Stimulated activated CD4-positive, alpha-beta T cell treated with anti-CD3 and anti-CD28 coated beads, Interleukin-12 subunit alpha, Interleukin-12 subunit beta, amount 100 ng/mL, for 24 hours (primary cell): ENCODE data around the gene DNAJC22.
"Not testable (repeated sequence)": the region's sequence is repeated elsewhere in the genome, so short reads cannot be mapped to it uniquely, and the experiment has no call there.

Experiments
- DNase-seq, 2 experiments: peaks; one replicate each; pipeline ENCODE4 v3.0.0-alpha.2; 2020; ENCODE audit warnings: low read depth in 2 of 2

DNAJC22 gene

GRCh38 chr12:49346659-49347310, at the start of gene DNAJC22:
Gene DNAJC22 (plus strand): TSS chr12:49346888. CDS start chr12:49348873, 1,985 bp downstream.
- no peak for DNase-seq

GRCh38 chr12:49297695-49298060, 49.0 kb upstream of the DNAJC22 start:
- DNase-seq: no peak

GRCh38 chr12:49298160-49298559, 48.5 kb upstream of the DNAJC22 start:
- no peak for DNase-seq

GRCh38 chr12:49301760-49302159, 44.9 kb upstream of the DNAJC22 start:
- peak in 1 of 2 experiments; percentile 37 for DNase-seq

- no peak for DNase-seq
Measured at GRCh38 chr12:49304161-49304560, 42.5 kb upstream of the DNAJC22 start.

GRCh38 chr12:49305762-49306510, 40.8 kb upstream of the DNAJC22 start:
- DNase-seq: no peak

GRCh38 chr12:49309386-49309785, 37.3 kb upstream of the DNAJC22 start:
- DNase-seq: no peak

GRCh38 chr12:49310451-49311000, 36.2 kb upstream of the DNAJC22 start:
- not testable (repeated sequence) for DNase-seq

- DNase-seq: no peak
Measured at GRCh38 chr12:49314811-49315210, 31.9 kb upstream of the DNAJC22 start.

- DNase-seq: not testable (repeated sequence)
Measured at GRCh38 chr12:49317118-49317517, 29.6 kb upstream of the DNAJC22 start.

GRCh38 chr12:49320411-49321103, 26.1 kb upstream of the DNAJC22 start:
- DNase-seq: not testable (repeated sequence)

GRCh38 chr12:49322367-49322707, 24.4 kb upstream of the DNAJC22 start:
- DNase-seq: no peak

- peak; percentile 95 to 96 for DNase-seq
Measured at GRCh38 chr12:49322708-49323523, 23.8 kb upstream of the DNAJC22 start, which contains the start of gene TROAP. Gene TROAP (plus strand): TSS chr12:49323255. CDS start chr12:49323609, 354 bp downstream.

GRCh38 chr12:49323524-49324097, 23.1 kb upstream of the DNAJC22 start:
- DNase-seq: no peak

GRCh38 chr12:49325606-49326005, 21.1 kb upstream of the DNAJC22 start:
- DNase-seq: no peak

- no peak for DNase-seq
Measured at GRCh38 chr12:49327368-49327767, 19.3 kb upstream of the DNAJC22 start.

- no peak for DNase-seq
Measured at GRCh38 chr12:49327887-49328286, 18.8 kb upstream of the DNAJC22 start.

GRCh38 chr12:49328816-49329215, 17.9 kb upstream of the DNAJC22 start:
- no peak for DNase-seq

- no peak for DNase-seq
Measured at GRCh38 chr12:49330032-49330619, 16.6 kb upstream of the DNAJC22 start.

- DNase-seq: no peak
Measured at GRCh38 chr12:49330631-49331379, 15.9 kb upstream of the DNAJC22 start.
